Osteocyte (in vitro differentiated cells): ENCODE data around the gene ASXL1. TPM values are rescaled to one million over a fixed set of nuclear protein-coding genes. Genes with fewer than 3 reads are reported as not detected.
A peak's percentile ranks its signal among the peaks of the same experiment; 100 is the strongest.

ENCODE experiments used
- DNase-seq: peaks from one replicate; pipeline ENCODE4 v3.0.0; 2021; ENCODE audit warnings: mixed read lengths; ENCODE audit not compliant: unreplicated experiment; ENCODE audit errors: extremely low spot score
- H3K27ac Mint-ChIP-seq: one replicate; pipeline ENCODE4 v1.8.0; 2021; ENCODE audit warnings: mild to moderate bottlenecking, mixed read lengths; ENCODE audit not compliant: unreplicated experiment
- H3K27me3 Mint-ChIP-seq: one replicate; pipeline ENCODE4 v1.8.0; 2021; ENCODE audit warnings: mixed read lengths; ENCODE audit not compliant: unreplicated experiment
- H3K36me3 Mint-ChIP-seq: one replicate; pipeline ENCODE4 v1.8.0; 2021; ENCODE audit warnings: mixed read lengths; ENCODE audit not compliant: unreplicated experiment
- H3K4me1 Mint-ChIP-seq: one replicate; pipeline ENCODE4 v1.8.0; 2021; ENCODE audit warnings: mixed read lengths; ENCODE audit not compliant: unreplicated experiment
- H3K4me3 Mint-ChIP-seq: one replicate; pipeline ENCODE4 v1.8.0; 2021; ENCODE audit warnings: mild to moderate bottlenecking, moderate library complexity, mixed read lengths; ENCODE audit not compliant: unreplicated experiment
- H3K9me3 Mint-ChIP-seq: one replicate; pipeline ENCODE4 v1.8.0; 2021; ENCODE audit warnings: mixed read lengths; ENCODE audit not compliant: unreplicated experiment
- total RNA-seq: library from RNA; stranded (reverse); gene quantifications from 2 replicates; pipeline ENCODE4 v1.2.1, GENCODE V29; 2021
- TF ChIP-seq, protein P1 (sequence below): fragments of 200-600 bp; sonication (generic); IDR thresholded peaks from 2 replicates; pipeline ENCODE4 v1.5.0; 2021; ENCODE audit warnings: antibody characterized with exemption, mild to moderate bottlenecking, moderate library complexity

ASXL1 gene
- total RNA-seq, 1 donor from 2014 or later: 76.8 TPM

DNA sequence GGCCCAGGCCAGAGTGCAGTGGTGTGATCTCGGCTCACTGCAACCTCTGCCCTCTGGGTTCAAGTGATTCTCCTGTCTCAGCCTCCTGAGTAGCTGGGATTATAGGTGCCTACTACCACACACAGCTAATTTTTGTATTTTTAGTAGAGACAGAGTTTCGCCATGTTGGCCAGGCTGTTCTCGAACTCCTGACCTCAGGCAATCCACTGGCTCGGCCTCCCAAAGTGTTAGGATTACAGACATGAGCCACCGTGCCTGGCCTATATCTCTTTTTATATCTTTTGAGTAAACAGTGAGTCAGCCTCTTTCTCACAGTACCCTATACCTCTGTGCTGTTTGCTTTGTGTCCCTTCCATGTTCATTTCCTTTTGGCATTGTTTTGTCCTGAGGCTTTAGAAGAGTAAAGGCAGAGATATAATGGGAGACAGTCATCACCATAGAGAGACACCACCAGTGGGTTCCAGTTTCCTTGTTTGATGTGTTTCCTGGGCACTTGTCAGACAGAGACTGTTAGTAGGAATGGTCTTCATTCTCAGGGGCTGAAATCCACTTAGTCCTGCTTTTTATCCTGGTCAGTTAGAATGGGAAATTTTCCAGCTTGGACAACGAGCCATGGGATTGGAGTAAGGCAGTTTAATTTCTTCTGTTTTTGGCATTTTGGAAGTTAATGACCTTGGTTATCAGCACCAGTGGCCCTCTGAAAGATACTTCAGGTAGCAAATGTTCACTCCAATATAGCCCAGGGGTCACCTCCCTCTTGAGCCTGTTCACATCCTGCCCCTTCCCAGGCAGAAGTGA lies 32.2 kb upstream of the ASXL1 start:
- DNase-seq: no peak
- H3K27ac Mint-ChIP-seq: peak overlapping the region; percentile 76

DNA sequence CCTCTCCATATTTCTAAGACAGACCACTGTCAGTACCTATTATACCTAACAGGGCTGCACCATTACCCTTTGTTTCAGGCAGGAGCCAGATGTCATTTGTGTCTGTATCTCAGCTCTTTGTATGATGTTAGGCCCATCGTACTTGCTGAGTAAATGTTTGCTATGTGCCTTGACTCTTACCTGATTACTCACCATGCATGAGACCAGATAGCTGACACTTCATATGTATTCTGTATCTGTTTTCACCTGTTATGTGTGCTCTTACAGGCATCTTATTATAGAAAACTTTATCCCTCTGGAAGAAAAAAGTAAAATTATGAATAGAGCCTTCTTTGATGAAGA lies 31.7 kb upstream of the ASXL1 start:
- TF ChIP-seq, protein P1, sequence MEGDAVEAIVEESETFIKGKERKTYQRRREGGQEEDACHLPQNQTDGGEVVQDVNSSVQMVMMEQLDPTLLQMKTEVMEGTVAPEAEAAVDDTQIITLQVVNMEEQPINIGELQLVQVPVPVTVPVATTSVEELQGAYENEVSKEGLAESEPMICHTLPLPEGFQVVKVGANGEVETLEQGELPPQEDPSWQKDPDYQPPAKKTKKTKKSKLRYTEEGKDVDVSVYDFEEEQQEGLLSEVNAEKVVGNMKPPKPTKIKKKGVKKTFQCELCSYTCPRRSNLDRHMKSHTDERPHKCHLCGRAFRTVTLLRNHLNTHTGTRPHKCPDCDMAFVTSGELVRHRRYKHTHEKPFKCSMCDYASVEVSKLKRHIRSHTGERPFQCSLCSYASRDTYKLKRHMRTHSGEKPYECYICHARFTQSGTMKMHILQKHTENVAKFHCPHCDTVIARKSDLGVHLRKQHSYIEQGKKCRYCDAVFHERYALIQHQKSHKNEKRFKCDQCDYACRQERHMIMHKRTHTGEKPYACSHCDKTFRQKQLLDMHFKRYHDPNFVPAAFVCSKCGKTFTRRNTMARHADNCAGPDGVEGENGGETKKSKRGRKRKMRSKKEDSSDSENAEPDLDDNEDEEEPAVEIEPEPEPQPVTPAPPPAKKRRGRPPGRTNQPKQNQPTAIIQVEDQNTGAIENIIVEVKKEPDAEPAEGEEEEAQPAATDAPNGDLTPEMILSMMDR: no peak
- Mint-ChIP-seq H3K4me3 (no peak overlapping the region), H3K27me3 (no peaks in the 10 kb centered on the region), H3K36me3 (peaks cover 8% of the 10 kb centered on the region), H3K4me1 (peaks cover 20% of the 10 kb centered on the region), H3K27ac (peak overlapping the region; percentile 76), H3K9me3 (no peaks in the 10 kb centered on the region)
- DNase-seq: no peak

More for the DNA sequence above, 32.2 kb upstream of the ASXL1 start:
- Mint-ChIP-seq H3K4me3 (no peak overlapping the region), H3K9me3 (no peaks in the 10 kb centered on the region), H3K36me3 (peaks cover 5% of the 10 kb centered on the region), H3K27me3 (no peaks in the 10 kb centered on the region), H3K4me1 (peaks cover 20% of the 10 kb centered on the region)
- TF ChIP-seq, protein P1: no peak

DNA sequence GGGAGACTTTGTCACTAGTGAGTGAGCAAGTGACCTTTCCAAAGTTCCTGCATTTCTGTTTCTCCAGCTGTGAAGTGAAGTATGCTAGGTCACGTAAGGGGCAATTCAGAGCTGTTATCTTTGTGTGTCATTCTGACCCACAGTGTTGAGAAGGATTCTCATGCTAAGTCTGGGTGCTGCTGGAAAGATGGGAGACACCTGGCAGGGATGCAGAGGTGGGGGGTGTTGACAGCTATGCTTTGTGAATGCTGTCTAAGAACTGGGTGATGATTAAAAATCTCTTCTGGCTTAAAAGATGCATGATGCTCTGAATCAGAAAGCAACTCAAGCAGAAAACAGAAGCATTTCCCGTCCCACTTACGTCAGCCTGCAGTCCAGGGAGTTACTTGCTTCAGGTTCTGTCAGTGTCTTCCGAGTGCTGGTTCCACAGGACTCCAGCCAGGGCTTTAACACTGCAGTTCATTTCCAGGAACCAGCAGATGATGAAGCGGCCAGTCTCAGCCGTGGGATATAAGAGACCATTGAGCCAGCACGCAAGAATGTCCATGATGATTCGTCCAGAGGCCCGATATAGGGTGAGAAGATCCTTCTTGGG lies 30.9 kb upstream of the ASXL1 start:
- TF ChIP-seq, protein P1: no peak
- H3K27me3 Mint-ChIP-seq: no peaks in the 10 kb centered on the region
- H3K36me3 Mint-ChIP-seq: peaks cover 12% of the 10 kb centered on the region
- H3K9me3 Mint-ChIP-seq: no peaks in the 10 kb centered on the region
- H3K4me1 Mint-ChIP-seq: peaks cover 20% of the 10 kb centered on the region
- H3K4me3 Mint-ChIP-seq: no peak overlapping the region
- peak overlapping the region; percentile 39 for H3K27ac Mint-ChIP-seq
- no peak for DNase-seq

DNA sequence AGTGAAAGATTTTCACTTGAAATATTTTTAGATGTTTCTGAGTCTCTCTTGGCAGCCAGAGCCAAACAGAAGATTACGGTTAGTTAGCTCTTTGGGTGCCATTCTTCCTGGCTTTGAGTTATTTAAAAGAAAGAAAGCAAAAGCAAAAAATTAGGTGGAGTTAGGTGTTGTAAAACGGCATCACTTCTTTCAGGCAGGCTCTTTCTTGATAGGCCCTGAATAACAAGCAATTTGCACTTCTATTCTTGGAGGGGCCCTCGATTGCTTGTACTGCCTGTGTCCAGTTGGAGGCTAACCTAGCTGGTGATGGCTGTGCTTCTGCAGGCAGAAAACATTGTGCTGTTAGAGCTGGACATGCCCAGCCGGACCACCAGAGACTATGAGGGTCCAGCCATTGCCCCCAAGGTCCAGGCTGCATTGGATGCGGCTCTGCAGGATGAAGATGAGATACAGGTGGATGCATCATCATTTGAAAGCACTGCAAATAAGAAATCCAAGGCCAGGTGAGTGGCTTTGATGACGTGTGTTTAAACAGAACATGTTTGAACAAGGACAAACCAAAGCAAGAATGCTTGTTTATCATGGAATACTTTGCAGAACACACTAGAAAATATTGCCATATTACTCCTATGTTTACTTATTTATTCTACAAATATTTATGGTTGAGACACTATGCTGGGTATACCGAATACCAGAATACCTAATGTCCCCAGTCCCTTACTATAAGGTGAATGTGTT lies 28.1 kb upstream of the ASXL1 start:
- H3K36me3 Mint-ChIP-seq: peaks cover 23% of the 10 kb centered on the region
- no peaks in the 10 kb centered on the region for H3K9me3 Mint-ChIP-seq
- H3K27me3 Mint-ChIP-seq: no peaks in the 10 kb centered on the region
- TF ChIP-seq, protein P1: no peak
- H3K4me1 Mint-ChIP-seq: peaks cover 24% of the 10 kb centered on the region
- DNase-seq: no peak
- no peak overlapping the region for H3K4me3 Mint-ChIP-seq
- no peak overlapping the region for H3K27ac Mint-ChIP-seq

DNA sequence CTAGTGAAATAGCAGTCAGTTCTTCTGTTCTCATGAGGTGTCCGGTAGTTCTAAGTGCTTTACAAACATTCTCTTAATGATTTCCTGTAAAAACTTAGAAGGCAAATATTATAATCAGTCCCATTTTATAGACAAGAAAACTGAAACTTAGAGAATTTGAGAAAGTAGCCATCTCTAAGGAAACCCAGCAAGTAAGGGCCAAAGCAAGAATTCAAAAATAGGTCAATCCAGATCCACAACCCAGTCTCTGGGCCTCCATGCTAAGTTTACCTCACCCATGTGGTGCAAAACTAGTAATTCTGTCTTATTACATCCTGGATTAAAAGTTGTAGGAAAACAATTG lies 27.6 kb upstream of the ASXL1 start:
- Mint-ChIP-seq H3K27ac (no peak overlapping the region), H3K36me3 (peaks cover 23% of the 10 kb centered on the region), H3K27me3 (no peaks in the 10 kb centered on the region), H3K9me3 (no peaks in the 10 kb centered on the region), H3K4me3 (no peak overlapping the region), H3K4me1 (peaks cover 24% of the 10 kb centered on the region)
- TF ChIP-seq, protein P1: no peak
- DNase-seq: no peak
